Gastrocnemius medialis (tissue), 4 donors: ENCODE results near the gene RGMA. TPM values are rescaled to one million over a fixed set of nuclear protein-coding genes. Genes with fewer than 3 reads are reported as not detected.

Experiments
- ATAC-seq, 2 donors: fragments of 150-250 bp; one replicate each; pipeline ENCODE4 v1.9.1; 2016
- DNase-seq, 2 donors: peaks; one replicate each; pipeline ENCODE4 v3.0.0-alpha.2; 2019
- H3K27ac ChIP-seq, 4 donors: fragments of 200-600 bp; sonication (generic); 1 replicate in 1 of 4; 2 replicates in 3 of 4; pipeline ENCODE4 v1.5.1; 2016 to 2018; ENCODE audit warnings: mild to moderate bottlenecking in 2 of 4, moderate library complexity in 1 of 4
- H3K27me3 ChIP-seq, 3 donors: fragments of 200-600 bp; sonication (generic) in 2 of 3; 1 replicate in 1 of 3; 2 replicates in 2 of 3; pipeline versions ENCODE4 v1.5.1 to v1.6.0; 2016 to 2019; ENCODE audit warnings: mild to moderate bottlenecking in 1 of 3, moderate library complexity in 1 of 3
- H3K36me3 ChIP-seq, 2 donors: fragments of 200-600 bp; sonication (generic) in 1 of 2; one replicate each; pipeline ENCODE4 v1.5.1; 2017 to 2018
- H3K4me1 ChIP-seq, 2 donors: fragments of 200-600 bp; sonication (generic) in 1 of 2; one replicate each; pipeline ENCODE4 v1.5.1; 2016 to 2017; ENCODE audit warnings: mild to moderate bottlenecking in 2 of 2
- H3K4me3 ChIP-seq, 4 donors: fragments of 200-600 bp; sonication (generic) in 3 of 4; 1 replicate in 1 of 4; 2 replicates in 3 of 4; pipeline ENCODE4 v1.5.1; 2016 to 2019; ENCODE audit warnings: mild to moderate bottlenecking in 2 of 4
- H3K9me3 ChIP-seq, 3 donors: fragments of 200-600 bp; sonication (generic) in 2 of 3; 1 replicate in 1 of 3; 2 replicates in 2 of 3; pipeline ENCODE4 v1.5.1; 2016 to 2019
- POLR2A ChIP-seq, 2 donors: fragments of 450-650 bp; IDR thresholded peaks; one replicate each; pipeline ENCODE4 v1.6.1; 2017; ENCODE audit warnings: antibody characterized with exemption in 2 of 2, mild to moderate bottlenecking in 2 of 2, moderate library complexity in 2 of 2
- in situ Hi-C, 4 donors: fragments of 200-750 bp; cut with MboI; loops; one replicate each; pipeline versions ENCODE4 v1.15.0 to v1.8.0; 2017; ENCODE audit warnings: low sequenced_read_pairs in 4 of 4
- intact Hi-C: fragments of 100-400 bp; cut with DNase I; formaldehyde crosslinking; loops from one replicate; pipeline ENCODE4 v1.15.1; 2023; ENCODE audit warnings: low total_unique reads
- total RNA-seq, 4 donors: library from RNA; depleted of rRNA; stranded (reverse); fragments of >200 nt; gene quantifications; one replicate each; pipeline versions ENCODE4 v1.1.0 to v1.2.3, GENCODE V29; 2016
- TF ChIP-seq, protein P1 (sequence below), 5 experiments: fragments of 450-650 bp in 3 of 5; fragments of 200-600 bp in 2 of 5; sonication (generic) in 2 of 5; IDR thresholded peaks in 4 of 5; conservative IDR thresholded peaks in 1 of 5; 1 replicate in 4 of 5; 2 replicates in 1 of 5; pipeline ENCODE4 v1.5.1; 2016 to 2019; ENCODE audit warnings: antibody characterized with exemption in 5 of 5, mild to moderate bottlenecking in 3 of 5, moderate library complexity in 3 of 5

RGMA gene
- total RNA-seq, 4 donors from 2014 or later: 150 to 290 (median 184) TPM

DNA sequence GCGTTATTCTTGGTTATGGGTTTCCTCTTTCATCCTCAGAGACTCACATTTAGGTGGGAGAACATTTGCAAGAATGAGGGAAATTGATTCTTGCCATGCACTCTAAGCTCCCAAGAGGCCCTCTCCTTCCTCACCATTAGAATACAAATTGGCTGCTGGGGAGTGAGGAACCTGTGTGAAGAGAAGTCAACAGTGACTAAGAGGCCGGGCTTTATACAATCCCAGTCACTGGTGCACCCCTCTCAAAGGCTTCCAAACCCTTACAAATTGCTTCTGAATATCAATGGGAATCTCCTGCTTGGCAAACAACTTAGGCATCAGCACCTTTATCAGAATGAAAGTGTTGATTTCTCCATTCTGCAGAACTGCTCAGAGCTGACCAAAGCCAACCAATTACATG is 16.5 kb upstream of the RGMA start:
- Histone ChIP-seq H3K27me3 (no peaks in the 10 kb centered on the region), H3K4me3 (no peak overlapping the region), H3K4me1 (peaks cover 3 to 12% of the 10 kb centered on the region in 2 donors), H3K36me3 (no peaks in the 10 kb centered on the region), H3K9me3 (no peaks in the 10 kb centered on the region), H3K27ac (no peak overlapping the region)
- in situ Hi-C loops (no loop called here), intact Hi-C loops (loop anchor here (5.0 kb wide), 1 partner anchor 52 kb away; no protein-coding TSS in a partner anchor)
- ATAC-seq: no peak
- TF ChIP-seq POLR2A (IDR thresholded peaks at IDR 0.05): no peak
- TF ChIP-seq, protein P1, sequence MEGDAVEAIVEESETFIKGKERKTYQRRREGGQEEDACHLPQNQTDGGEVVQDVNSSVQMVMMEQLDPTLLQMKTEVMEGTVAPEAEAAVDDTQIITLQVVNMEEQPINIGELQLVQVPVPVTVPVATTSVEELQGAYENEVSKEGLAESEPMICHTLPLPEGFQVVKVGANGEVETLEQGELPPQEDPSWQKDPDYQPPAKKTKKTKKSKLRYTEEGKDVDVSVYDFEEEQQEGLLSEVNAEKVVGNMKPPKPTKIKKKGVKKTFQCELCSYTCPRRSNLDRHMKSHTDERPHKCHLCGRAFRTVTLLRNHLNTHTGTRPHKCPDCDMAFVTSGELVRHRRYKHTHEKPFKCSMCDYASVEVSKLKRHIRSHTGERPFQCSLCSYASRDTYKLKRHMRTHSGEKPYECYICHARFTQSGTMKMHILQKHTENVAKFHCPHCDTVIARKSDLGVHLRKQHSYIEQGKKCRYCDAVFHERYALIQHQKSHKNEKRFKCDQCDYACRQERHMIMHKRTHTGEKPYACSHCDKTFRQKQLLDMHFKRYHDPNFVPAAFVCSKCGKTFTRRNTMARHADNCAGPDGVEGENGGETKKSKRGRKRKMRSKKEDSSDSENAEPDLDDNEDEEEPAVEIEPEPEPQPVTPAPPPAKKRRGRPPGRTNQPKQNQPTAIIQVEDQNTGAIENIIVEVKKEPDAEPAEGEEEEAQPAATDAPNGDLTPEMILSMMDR (IDR thresholded peaks at IDR 0.05 in 4 of 5, conservative IDR thresholded peaks at IDR 0.05 in 1 of 5): no peak
- DNase-seq: no peak

- no peaks in the 10 kb centered on the region for H3K27me3 ChIP-seq
- intact Hi-C loops: no loop called here
- H3K9me3 ChIP-seq: no peaks in the 10 kb centered on the region
- in situ Hi-C loops: no loop called here
- ATAC-seq (peak; percentile 63 to 92), DNase-seq (no peak)
- peaks cover 3 to 12% of the 10 kb centered on the region in 2 donors for H3K4me1 ChIP-seq
- H3K4me3 ChIP-seq: no peak overlapping the region
- no peaks in the 10 kb centered on the region for H3K36me3 ChIP-seq
- TF ChIP-seq, protein P1 (IDR thresholded peaks at IDR 0.05 in 4 of 5, conservative IDR thresholded peaks at IDR 0.05 in 1 of 5): no peak
- no peak for TF ChIP-seq POLR2A (IDR thresholded peaks at IDR 0.05)
- H3K27ac ChIP-seq: peak overlapping the region in 1 of 4 donors; percentile 24
Observed at GRCh38 chr15:93103823-93104222, 14.8 kb upstream of the RGMA start.

DNA sequence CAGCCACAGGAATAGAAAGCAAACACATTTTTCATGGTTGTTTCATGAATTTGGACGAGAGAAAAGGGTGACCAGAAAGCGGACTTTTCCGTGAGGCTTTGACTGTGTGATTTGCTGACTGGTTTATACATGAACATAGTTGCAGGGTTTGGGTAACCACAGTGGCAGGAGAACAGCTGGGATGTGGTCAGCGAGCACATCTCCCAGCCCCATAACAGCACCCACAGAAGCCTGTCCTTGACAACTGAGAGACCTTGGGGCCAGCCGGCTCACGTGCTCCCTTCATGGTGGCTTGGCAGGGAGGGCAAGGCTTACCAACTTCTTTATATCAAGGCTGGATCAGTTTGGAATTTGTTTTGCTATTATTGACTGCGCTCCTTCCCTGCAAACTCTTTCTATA is 13.2 kb upstream of the RGMA start:
- no peaks in the 10 kb centered on the region for H3K9me3 ChIP-seq
- TF ChIP-seq, protein P1 (IDR thresholded peaks at IDR 0.05 in 4 of 5, conservative IDR thresholded peaks at IDR 0.05 in 1 of 5): no peak
- TF ChIP-seq POLR2A (IDR thresholded peaks at IDR 0.05): no peak
- H3K4me1 ChIP-seq: peaks cover 3 to 12% of the 10 kb centered on the region in 2 donors
- no peaks in the 10 kb centered on the region for H3K36me3 ChIP-seq
- in situ Hi-C loops (no loop called here), intact Hi-C loops (no loop called here)
- no peak overlapping the region for H3K27ac ChIP-seq
- DNase-seq (no peak), ATAC-seq (peak in 1 of 2 donors; percentile 42)
- no peak overlapping the region for H3K4me3 ChIP-seq
- no peaks in the 10 kb centered on the region for H3K27me3 ChIP-seq

DNA sequence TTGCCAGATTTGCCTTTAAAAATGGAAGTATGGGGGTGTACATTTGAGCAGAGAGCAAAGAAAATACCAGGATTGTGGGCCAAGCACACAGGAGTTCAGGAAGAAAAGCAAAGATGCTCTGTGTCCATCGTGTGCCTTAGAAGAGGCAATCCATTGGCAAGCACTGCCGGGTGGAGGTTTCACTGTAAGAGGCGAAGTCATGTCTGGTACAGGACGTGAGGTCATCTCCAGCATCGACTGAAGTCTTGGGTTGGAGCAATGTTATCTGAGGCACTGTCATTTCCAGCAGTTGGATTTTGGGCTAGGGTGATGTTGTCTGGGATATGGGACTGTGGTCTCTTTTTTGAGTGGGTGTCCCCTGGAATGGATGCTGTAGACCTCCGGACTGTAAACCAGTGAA is 4.8 kb upstream of the RGMA start:
- TF ChIP-seq, protein P1 (IDR thresholded peaks at IDR 0.05 in 4 of 5, conservative IDR thresholded peaks at IDR 0.05 in 1 of 5): no peak
- TF ChIP-seq POLR2A (IDR thresholded peaks at IDR 0.05): no peak
- in situ Hi-C loops: loop anchor here in 1 of 4 donors (25.0 kb wide), 1 partner anchor 369 kb away; no protein-coding TSS in a partner anchor
- H3K4me1 ChIP-seq: peaks cover 10 to 15% of the 10 kb centered on the region in 2 donors
- H3K27me3 ChIP-seq: no peaks in the 10 kb centered on the region
- intact Hi-C loops: loop anchor here (5.0 kb wide), 2 partner anchors 59 to 374 kb away; no protein-coding TSS in a partner anchor
- H3K27ac ChIP-seq: no peak overlapping the region
- ATAC-seq (no peak), DNase-seq (no peak)
- no peaks in the 10 kb centered on the region for H3K36me3 ChIP-seq
- no peak overlapping the region for H3K4me3 ChIP-seq
- H3K9me3 ChIP-seq: no peaks in the 10 kb centered on the region

DNA sequence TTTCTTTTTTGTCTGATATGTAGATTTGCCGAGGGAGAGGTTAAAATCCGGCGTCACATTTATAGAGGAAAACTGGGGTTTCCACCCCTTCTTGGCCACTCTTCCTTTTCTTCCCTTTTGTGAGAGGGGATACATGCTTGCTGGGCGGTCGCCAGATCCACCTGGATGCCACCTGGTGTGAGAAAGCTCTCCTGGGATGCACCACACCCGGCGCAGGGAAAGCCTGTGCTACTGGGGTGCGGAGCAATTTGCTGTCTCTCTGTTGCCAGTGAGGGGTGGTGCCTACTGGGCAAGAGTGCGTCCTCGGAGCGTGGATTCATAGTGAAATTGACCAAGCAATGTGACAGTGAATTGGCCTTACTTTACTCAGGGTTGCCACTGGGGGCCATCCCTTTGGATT is 2.5 kb upstream of the RGMA start:
- in situ Hi-C loops: loop anchor here in 1 of 4 donors (25.0 kb wide), 1 partner anchor 371 kb away; no protein-coding TSS in a partner anchor

More for the DNA sequence above, 2.5 kb upstream of the RGMA start:
- peak overlapping the region; percentile 91 to 96 (median 93) for H3K27ac ChIP-seq
- no peaks in the 10 kb centered on the region for H3K36me3 ChIP-seq
- ATAC-seq (no peak), DNase-seq (no peak)
- H3K27me3 ChIP-seq: no peaks in the 10 kb centered on the region
- H3K9me3 ChIP-seq: no peaks in the 10 kb centered on the region
- H3K4me1 ChIP-seq: peaks cover 21 to 28% of the 10 kb centered on the region in 2 donors
- intact Hi-C loops: loop anchor here (5.0 kb wide), 2 partner anchors 61 to 376 kb away; no protein-coding TSS in a partner anchor
- TF ChIP-seq POLR2A (IDR thresholded peaks at IDR 0.05): no peak
- TF ChIP-seq, protein P1 (IDR thresholded peaks at IDR 0.05 in 4 of 5, conservative IDR thresholded peaks at IDR 0.05 in 1 of 5): no peak
- H3K4me3 ChIP-seq: no peak overlapping the region
